ENCODE results near the gene RAET1E.
A peak's percentile ranks its signal among the peaks of the same experiment; 100 is the strongest.
"Not testable (repeated sequence)": the region's sequence is repeated elsewhere in the genome, so short reads cannot be mapped to it uniquely, and the experiment has no call there.

The RAET1E gene

GRCh38 chr6:149927025-149927424, 29.1 kb upstream of the RAET1E start:
- not testable (repeated sequence) for DNase-seq (ENCODE audit: low read depth in 2 of 2)

GRCh38 chr6:149925974-149926777, 28.3 kb upstream of the RAET1E start:
- DNase-seq (ENCODE audit: low read depth in 2 of 2): peak; percentile 62 to 90

- no peak for DNase-seq (ENCODE audit: low read depth in 2 of 2)
Measured at GRCh38 chr6:149925253-149925973, 27.5 kb upstream of the RAET1E start.

- no peak for DNase-seq (ENCODE audit: low read depth in 2 of 2)
Measured at GRCh38 chr6:149924933-149925252, 27.0 kb upstream of the RAET1E start.

GRCh38 chr6:149924206-149924932, 26.5 kb upstream of the RAET1E start:
- no peak for DNase-seq (ENCODE audit: low read depth in 2 of 2)

- DNase-seq (ENCODE audit: low read depth in 2 of 2): no peak
Measured at GRCh38 chr6:149923327-149923986, 25.5 kb upstream of the RAET1E start.

- peak; percentile 61 to 83 for DNase-seq (ENCODE audit: low read depth in 2 of 2)
Measured at GRCh38 chr6:149922642-149923326, 24.9 kb upstream of the RAET1E start, which contains the start of gene RAET1G. Gene RAET1G (minus strand): TSS chr6:149923121. CDS start chr6:149923010, 111 bp downstream.

GRCh38 chr6:149922091-149922490, 24.2 kb upstream of the RAET1E start:
- DNase-seq (ENCODE audit: low read depth in 2 of 2): not testable (repeated sequence)

GRCh38 chr6:149921361-149921760, 23.4 kb upstream of the RAET1E start:
- no peak for DNase-seq (ENCODE audit: low read depth in 2 of 2)

- no peak for DNase-seq (ENCODE audit: low read depth in 2 of 2)
Measured at GRCh38 chr6:149919834-149920225, 21.9 kb upstream of the RAET1E start.

- DNase-seq (ENCODE audit: low read depth in 2 of 2): not testable (repeated sequence)
Measured at GRCh38 chr6:149919126-149919833, 21.4 kb upstream of the RAET1E start.

GRCh38 chr6:149918151-149918905, 20.4 kb upstream of the RAET1E start:
- no peak for DNase-seq (ENCODE audit: low read depth in 2 of 2)

GRCh38 chr6:149917679-149918078, 19.8 kb upstream of the RAET1E start:
- no peak for DNase-seq (ENCODE audit: low read depth in 2 of 2)

- no peak for DNase-seq (ENCODE audit: low read depth in 2 of 2)
Measured at GRCh38 chr6:149915970-149916865, 18.3 kb upstream of the RAET1E start.

- DNase-seq (ENCODE audit: low read depth in 2 of 2): no peak
Measured at GRCh38 chr6:149913540-149914240, 15.8 kb upstream of the RAET1E start.

- DNase-seq (ENCODE audit: low read depth in 2 of 2): no peak
Measured at GRCh38 chr6:149913085-149913484, 15.2 kb upstream of the RAET1E start.

- DNase-seq (ENCODE audit: low read depth in 2 of 2): not testable (repeated sequence)
Measured at GRCh38 chr6:149912680-149913079, 14.8 kb upstream of the RAET1E start.

- no peak for DNase-seq (ENCODE audit: low read depth in 2 of 2)
Measured at GRCh38 chr6:149910721-149911151, 12.8 kb upstream of the RAET1E start.

Data from stimulated activated CD4-positive, alpha-beta T cell treated with anti-CD3 and anti-CD28 coated beads, Interleukin-12 subunit alpha, Interleukin-12 subunit beta, amount 100 ng/mL, for 24 hours (primary cell).